Measurements from ENCODE around the gene LPP. TPM values are rescaled to one million over a fixed set of nuclear protein-coding genes. Genes with fewer than 3 reads are reported as not detected.

Gene LPP
- total RNA-seq, 1 experiment from 2014 or later = 20.4 TPM

DNA sequence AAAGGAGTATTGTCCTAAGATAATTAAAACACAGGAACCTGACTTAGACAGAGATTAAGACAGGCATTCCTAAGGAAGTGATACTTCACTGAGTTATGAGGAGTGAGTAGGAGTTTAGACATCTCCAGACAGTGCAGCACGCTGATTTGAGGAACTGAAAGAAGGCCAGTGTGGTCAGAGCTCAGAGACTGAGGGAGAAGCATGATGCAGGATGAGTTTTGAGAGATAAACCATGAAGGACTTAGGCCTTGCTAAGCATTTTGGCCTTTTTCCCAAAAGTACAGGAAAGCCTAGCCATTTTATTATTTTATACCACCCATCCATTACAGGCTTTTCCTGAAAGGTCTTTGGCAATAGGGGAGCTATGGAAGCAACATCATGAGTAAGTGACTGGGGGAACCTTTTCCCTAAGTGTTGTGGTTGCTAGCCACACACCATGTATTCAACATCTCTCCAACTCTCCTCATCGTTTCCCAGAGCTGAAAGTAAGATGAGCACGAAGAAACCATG is 642.2 kb downstream of the LPP start:
- no peak overlapping the region for H3K27ac ChIP-seq (ENCODE audit: low read length)
- no peaks in the 10 kb centered on the region for H3K4me1 ChIP-seq (ENCODE audit: insufficient read depth, low read length)
- intact Hi-C loops (cut with micrococcal nuclease) = no loop called here
- no peaks in the 10 kb centered on the region for H3K9me2 ChIP-seq (replicated peaks; ENCODE audit: low read length)
- no peak overlapping the region for H3K4me3 ChIP-seq (ENCODE audit: low read length)
- H3K4me2 ChIP-seq (ENCODE audit: low read length) = no peak overlapping the region
- DNase-seq (peak; percentile 44), ATAC-seq (peak; percentile 49)
- H3K79me2 ChIP-seq (ENCODE audit: low read length) = no peaks in the 10 kb centered on the region
- no peaks in the 10 kb centered on the region for H3F3A ChIP-seq (ENCODE audit: low read length, unreplicated experiment)
- no peaks in the 10 kb centered on the region for H3K36me3 ChIP-seq (ENCODE audit: low read depth, low read length)
- CTCF ChIA-PET = no interaction called here
- H4K20me1 ChIP-seq (ENCODE audit: low read length) = no peaks in the 10 kb centered on the region
- TF ChIP-seq, protein P1, sequence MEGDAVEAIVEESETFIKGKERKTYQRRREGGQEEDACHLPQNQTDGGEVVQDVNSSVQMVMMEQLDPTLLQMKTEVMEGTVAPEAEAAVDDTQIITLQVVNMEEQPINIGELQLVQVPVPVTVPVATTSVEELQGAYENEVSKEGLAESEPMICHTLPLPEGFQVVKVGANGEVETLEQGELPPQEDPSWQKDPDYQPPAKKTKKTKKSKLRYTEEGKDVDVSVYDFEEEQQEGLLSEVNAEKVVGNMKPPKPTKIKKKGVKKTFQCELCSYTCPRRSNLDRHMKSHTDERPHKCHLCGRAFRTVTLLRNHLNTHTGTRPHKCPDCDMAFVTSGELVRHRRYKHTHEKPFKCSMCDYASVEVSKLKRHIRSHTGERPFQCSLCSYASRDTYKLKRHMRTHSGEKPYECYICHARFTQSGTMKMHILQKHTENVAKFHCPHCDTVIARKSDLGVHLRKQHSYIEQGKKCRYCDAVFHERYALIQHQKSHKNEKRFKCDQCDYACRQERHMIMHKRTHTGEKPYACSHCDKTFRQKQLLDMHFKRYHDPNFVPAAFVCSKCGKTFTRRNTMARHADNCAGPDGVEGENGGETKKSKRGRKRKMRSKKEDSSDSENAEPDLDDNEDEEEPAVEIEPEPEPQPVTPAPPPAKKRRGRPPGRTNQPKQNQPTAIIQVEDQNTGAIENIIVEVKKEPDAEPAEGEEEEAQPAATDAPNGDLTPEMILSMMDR (conservative IDR thresholded peaks at IDR 0.05; ENCODE audit: low read depth, low read length) = no peak
- TF ChIP-seq EZH2phosphoT487 (IDR thresholded peaks at IDR 0.05; ENCODE audit: borderline replicate concordance, low read length) = no peak
- TF ChIP-seq EZH2 (IDR thresholded peaks at IDR 0.05; ENCODE audit: low read length, unreplicated experiment) = no peak
- H3K27me3 ChIP-seq (ENCODE audit: low read length) = no peaks in the 10 kb centered on the region
- BruUV-seq (replicated peaks) = no TSS peak
- H3K9ac ChIP-seq (ENCODE audit: low read length) = no peak overlapping the region
- POLR2A ChIA-PET (ENCODE audit: unreplicated experiment) = no interaction called here
- H2AFZ ChIP-seq (ENCODE audit: low read length) = no peak overlapping the region
- H3K9me3 ChIP-seq (ENCODE audit: low read length) = no peaks in the 10 kb centered on the region

DNA sequence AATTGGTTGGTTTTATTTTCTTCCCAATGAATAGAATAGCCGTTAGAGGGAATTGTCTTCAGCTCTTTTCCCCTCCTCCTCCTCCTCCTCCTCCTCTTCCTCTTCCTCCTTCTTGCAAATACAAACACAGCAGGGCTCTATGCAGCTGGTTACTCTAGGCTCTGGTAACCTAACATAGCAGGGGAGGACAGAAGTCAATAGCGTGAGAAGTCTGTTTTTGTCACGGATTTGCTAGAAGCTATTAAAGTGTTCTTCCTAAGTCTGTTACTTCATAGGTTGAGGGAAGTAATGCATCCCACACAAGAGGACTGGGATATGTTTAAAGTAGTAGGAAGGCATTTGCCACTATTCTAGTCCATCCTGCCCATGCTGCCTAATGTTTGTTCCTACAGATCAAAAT is 643.1 kb downstream of the LPP start:
- Histone ChIP-seq H2AFZ (ENCODE audit: low read length) (no peak overlapping the region), H3K4me2 (ENCODE audit: low read length) (no peak overlapping the region), H3K9ac (ENCODE audit: low read length) (no peak overlapping the region), H3K9me2 (replicated peaks; ENCODE audit: low read length) (no peaks in the 10 kb centered on the region), H3K27ac (ENCODE audit: low read length) (no peak overlapping the region), H3F3A (ENCODE audit: low read length, unreplicated experiment) (no peaks in the 10 kb centered on the region), H3K4me3 (ENCODE audit: low read length) (no peak overlapping the region), H4K20me1 (ENCODE audit: low read length) (no peaks in the 10 kb centered on the region), H3K4me1 (ENCODE audit: insufficient read depth, low read length) (no peaks in the 10 kb centered on the region), H3K27me3 (ENCODE audit: low read length) (no peaks in the 10 kb centered on the region), H3K79me2 (ENCODE audit: low read length) (no peaks in the 10 kb centered on the region), H3K36me3 (ENCODE audit: low read depth, low read length) (no peaks in the 10 kb centered on the region), H3K9me3 (ENCODE audit: low read length) (no peaks in the 10 kb centered on the region)
- no peak for TF ChIP-seq EZH2phosphoT487 (IDR thresholded peaks at IDR 0.05; ENCODE audit: borderline replicate concordance, low read length)
- no peak for TF ChIP-seq EZH2 (IDR thresholded peaks at IDR 0.05; ENCODE audit: low read length, unreplicated experiment)
- TF ChIP-seq, protein P1 (conservative IDR thresholded peaks at IDR 0.05; ENCODE audit: low read depth, low read length) = no peak
- BruUV-seq (replicated peaks) = no TSS peak
- CTCF ChIA-PET = no interaction called here
- POLR2A ChIA-PET (ENCODE audit: unreplicated experiment) = no interaction called here
- intact Hi-C loops (cut with micrococcal nuclease) = no loop called here
- DNase-seq = no peak
- ATAC-seq = no peak

DNA sequence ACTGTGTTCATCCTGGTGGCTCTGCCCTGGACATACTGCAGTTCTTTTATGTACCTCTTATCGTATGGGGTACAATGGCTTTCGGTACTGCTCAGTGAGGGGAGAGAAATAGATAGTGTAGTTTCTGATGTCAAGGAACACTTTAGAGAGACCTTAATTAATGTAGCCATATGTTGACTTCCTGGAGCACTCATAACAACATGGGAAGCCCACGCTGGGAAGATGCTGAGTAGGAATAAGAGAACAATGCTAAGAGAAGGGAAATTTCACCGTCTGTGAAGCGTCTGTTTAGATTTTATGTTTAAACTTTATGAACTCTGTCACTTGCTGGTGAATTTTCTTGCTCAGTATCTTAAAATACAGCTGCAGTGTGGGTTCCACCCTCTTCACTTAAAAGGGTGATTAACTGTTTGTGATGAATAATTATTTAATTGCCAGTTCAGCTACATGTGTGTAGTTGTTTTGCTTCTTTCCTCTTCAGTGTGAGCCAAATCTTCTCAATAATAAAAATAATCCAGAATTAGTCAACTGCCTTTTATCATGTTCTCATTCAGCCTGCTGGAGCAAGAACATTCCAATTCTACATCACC is 644.7 kb downstream of the LPP start:
- DNase-seq (no peak), ATAC-seq (no peak)
- no peak overlapping the region for H3K4me3 ChIP-seq (ENCODE audit: low read length)
- BruUV-seq (replicated peaks) = no TSS peak
- no peaks in the 10 kb centered on the region for H3K27me3 ChIP-seq (ENCODE audit: low read length)
- H3F3A ChIP-seq (ENCODE audit: low read length, unreplicated experiment) = no peaks in the 10 kb centered on the region
- H3K4me1 ChIP-seq (ENCODE audit: insufficient read depth, low read length) = no peaks in the 10 kb centered on the region
- H3K27ac ChIP-seq (ENCODE audit: low read length) = no peak overlapping the region
- H3K9me3 ChIP-seq (ENCODE audit: low read length) = no peaks in the 10 kb centered on the region
- no peak overlapping the region for H2AFZ ChIP-seq (ENCODE audit: low read length)
- no peaks in the 10 kb centered on the region for H3K36me3 ChIP-seq (ENCODE audit: low read depth, low read length)
- H3K4me2 ChIP-seq (ENCODE audit: low read length) = no peak overlapping the region
- H4K20me1 ChIP-seq (ENCODE audit: low read length) = no peaks in the 10 kb centered on the region
- H3K79me2 ChIP-seq (ENCODE audit: low read length) = no peaks in the 10 kb centered on the region
- TF ChIP-seq, protein P1 (conservative IDR thresholded peaks at IDR 0.05; ENCODE audit: low read depth, low read length) = no peak
- TF ChIP-seq EZH2phosphoT487 (IDR thresholded peaks at IDR 0.05; ENCODE audit: borderline replicate concordance, low read length) = no peak
- no peak for TF ChIP-seq EZH2 (IDR thresholded peaks at IDR 0.05; ENCODE audit: low read length, unreplicated experiment)
- ChIA-PET CTCF (no interaction called here), POLR2A (ENCODE audit: unreplicated experiment) (no interaction called here)
- intact Hi-C loops (cut with micrococcal nuclease) = no loop called here
- H3K9ac ChIP-seq (ENCODE audit: low read length) = no peak overlapping the region
- H3K9me2 ChIP-seq (replicated peaks; ENCODE audit: low read length) = no peaks in the 10 kb centered on the region

Measured in PC-3 (cell line).